ENCODE results near the gene HKDC1.
"Not testable (repeated sequence)": the region's sequence is repeated elsewhere in the genome, so short reads cannot be mapped to it uniquely, and the experiment has no call there.

Gene HKDC1

GRCh38 chr10:69220041-69220451 is at the start of gene HKDC1:
HKDC1 (plus strand) TSS chr10:69220332; CDS start chr10:69220436, 104 bp downstream.
- no peak for DNase-seq (ENCODE audit: low read depth)

DNA sequence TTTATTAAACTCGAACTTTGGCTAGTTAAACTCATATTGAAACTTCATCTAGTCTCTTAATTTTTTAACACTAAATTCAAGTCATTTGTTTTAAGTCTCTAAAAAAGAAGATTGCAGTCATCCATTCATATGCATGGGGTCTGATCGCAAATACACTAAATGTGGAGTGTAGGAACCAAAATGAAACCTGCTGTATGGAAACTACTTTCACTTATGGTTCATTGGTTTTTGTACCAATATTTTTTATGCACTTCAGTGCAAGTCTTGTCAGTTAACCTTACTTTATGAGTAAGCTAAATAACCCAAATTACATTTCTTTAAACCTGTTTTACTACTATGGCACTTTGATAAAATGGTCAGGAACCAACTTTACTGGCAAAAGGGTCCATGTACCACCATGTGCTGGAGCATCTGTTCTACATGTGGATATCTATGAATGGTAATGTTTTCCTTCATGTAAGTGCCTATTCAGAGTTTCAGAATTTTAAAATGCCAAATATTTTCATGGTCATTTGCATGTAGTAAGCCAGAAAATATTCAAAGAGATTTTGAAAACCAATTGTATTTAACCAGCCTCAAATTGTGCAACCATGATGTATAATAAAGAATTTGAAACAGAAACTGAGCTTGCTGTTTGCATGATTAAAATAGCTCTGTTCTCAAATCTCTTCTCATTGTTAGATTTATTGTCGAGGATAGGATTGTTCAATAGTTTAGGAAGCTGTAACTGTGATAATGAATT is 47.7 kb upstream of the HKDC1 start:
- DNase-seq (ENCODE audit: low read depth) = no peak

DNA sequence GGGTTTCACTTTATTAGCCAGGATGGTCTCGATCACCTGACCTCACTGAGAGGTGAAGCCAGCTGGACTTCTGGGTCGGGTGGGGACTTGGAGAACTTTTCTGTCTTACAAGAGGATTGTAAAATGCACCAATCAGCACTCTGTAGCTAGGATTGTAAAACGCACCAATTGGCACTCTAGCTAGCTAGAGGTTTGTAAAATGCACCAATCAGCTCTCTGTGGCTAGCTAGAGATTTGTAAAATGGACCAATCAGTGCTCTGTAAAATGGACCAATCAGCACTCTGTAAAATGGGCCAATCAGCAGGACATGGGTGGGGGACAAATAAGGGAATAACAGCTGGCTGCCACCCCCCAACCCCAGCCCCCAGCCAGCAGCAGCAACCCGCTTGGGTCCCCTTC is 44.8 kb upstream of the HKDC1 start:
- not testable (repeated sequence) for DNase-seq (ENCODE audit: low read depth)

DNA sequence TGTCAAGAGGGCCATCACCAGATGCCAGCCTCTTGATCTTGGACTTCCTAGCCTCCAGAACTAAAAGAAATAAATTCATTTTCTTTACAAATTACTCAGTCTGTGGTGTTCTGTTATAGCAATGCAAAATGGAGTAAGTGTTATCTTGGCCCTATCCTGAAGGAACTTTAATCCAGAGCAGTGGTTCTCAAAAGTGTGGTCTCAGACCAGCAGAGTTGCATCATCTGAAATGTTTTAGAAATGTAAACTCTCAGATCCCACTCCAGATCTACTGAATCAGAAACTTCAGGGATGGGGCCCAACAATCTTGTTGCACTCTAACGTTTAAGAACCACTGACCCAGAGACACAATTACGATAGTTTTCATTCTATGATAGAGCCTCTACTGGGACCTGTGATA is 43.3 kb upstream of the HKDC1 start:
- no peak for DNase-seq (ENCODE audit: low read depth)

DNA sequence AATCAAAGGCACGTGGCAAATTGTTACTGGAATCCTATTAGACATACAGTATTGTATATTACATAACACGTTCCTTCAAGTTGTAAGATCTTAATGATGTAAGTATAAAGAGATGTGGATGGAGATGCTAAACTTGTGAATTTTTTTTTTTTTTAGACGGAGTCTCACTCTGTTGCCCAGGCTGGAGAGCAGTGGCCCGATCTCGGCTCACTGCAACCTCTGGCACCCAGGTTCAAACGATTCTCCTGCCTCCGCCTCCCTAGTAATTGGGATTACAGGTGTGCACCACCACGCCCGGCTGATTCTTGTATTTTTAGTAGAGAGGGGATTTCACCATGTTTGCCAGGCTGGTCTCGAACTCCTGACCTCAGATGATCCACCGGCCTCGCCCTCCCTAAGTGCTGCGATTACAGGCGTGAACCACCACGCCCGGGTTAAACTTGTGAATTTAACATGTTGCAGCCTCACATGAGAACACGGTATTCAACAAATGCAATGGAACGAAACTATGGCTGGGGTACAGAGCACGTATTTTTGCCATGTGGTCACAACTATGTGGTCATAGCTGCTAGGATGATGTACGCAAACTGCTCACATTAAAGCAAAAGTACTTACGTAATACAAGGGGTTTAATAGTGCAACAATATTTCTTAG is 40.9 kb upstream of the HKDC1 start:
- DNase-seq (ENCODE audit: low read depth) = no peak

DNA sequence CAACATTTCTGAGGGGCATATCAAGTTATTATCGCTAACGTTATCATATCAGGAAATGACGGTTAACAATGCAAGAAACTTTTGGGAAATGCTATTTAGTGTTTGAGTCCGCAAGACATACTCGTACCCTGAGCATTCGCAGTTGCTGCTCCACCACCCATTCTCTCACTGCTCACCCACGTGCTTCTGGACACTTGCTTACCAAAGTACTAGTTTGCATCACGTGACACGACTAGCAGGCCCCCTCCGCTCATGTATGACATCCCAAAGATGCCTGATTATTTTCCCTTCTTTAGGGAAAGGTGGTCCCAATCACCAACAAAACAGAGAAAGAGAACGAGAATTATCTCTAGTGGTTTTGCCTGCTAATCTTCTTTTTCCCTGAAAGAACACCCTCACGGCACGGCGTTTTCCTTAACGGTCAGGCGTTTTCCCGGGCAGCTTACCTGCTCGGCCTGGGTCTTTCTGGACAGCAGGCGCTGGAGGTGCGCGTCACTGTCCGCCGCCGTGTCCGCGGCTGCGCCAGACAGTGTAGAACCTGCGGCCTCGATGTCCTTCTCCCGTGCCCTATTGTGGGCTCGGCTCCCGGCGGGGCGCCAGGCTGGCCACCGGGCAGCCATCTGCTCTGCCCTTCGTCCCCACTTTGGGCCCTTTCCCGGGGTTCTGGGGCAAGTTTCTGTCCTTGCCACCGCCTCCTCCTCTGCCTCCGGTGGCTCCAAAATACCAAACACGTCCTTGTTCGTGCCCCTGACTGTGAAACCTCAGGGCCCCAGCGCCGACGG is 40.2 kb upstream of the HKDC1 start, which contains the start of gene SUPV3L1:
Gene SUPV3L1 (plus strand): TSS at position 492 of the 782 bp plus-strand sequence. CDS start 58 bp downstream, at position 550.
- peak; percentile 72 for DNase-seq (ENCODE audit: low read depth)

DNA sequence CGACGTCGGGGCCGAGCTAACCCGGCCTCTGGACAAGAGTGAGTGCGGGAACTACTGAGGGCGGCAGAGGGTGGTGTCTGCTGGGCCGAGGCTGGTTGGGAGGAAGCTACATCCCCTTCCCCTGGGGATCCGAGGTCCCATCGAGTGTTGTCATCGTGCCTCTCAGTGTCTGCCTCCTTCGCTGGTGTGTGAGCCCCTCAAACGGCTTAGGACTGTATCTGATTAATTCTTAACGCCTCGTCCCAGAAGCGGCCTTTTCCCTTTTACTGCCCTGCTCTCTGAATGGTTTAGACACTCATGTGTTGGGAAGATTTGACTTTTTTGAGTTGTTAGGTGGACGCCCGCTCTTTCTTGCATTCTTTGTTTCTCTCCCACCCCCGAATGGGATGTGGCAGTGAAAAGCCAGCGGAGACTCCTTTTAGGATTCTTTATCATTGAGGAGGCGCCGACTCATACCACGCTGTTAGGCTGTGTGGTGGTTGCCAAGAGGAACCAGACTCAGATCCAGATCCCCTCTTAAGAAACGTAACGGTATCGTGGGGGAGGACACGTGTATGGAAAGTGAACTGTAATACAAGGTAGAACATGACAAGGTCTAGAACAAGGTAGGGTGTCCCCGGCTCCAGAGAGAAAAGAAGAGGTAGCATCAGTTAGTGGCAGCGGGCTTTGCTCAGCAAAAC is 39.5 kb upstream of the HKDC1 start:
- no peak for DNase-seq (ENCODE audit: low read depth)

DNA sequence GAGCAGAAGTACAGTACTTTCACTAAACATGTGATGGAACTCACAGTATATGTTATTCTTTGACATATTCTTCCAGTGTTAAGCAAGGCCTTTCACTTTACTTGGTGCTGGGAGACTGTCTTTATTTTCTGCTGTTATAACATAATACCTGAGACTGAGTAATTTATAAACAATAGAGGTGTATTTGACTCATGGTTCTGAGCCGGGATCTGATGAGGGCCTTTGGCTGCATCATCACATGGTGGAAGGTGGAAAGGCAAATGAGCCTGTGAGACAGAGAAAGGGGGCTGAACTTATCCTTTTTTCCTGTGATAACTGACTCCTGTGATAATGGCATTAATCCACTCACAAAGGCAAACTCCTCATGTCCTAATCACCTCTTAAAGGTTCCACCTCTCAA is 38.7 kb upstream of the HKDC1 start:
- DNase-seq (ENCODE audit: low read depth) = no peak

DNA sequence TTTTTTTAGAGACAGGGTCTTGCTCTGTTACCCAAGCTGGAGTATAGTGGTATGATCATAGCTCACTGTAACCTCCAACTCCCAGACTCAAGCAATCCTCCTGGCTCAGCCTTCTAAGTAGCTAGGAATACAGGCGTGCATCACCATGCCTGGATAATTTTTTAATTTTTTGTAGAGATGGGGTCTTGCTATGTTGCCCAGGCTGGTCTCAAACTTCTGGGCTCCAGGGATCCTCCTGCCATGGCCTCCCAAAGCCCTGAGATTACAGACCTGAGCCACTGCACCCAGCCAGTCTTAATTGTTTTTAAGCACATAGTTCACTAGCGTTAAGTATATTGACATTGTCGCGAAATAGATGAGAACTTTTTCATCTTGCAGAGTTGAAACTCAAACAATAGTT is 38.1 kb upstream of the HKDC1 start:
- no peak for DNase-seq (ENCODE audit: low read depth)

DNA sequence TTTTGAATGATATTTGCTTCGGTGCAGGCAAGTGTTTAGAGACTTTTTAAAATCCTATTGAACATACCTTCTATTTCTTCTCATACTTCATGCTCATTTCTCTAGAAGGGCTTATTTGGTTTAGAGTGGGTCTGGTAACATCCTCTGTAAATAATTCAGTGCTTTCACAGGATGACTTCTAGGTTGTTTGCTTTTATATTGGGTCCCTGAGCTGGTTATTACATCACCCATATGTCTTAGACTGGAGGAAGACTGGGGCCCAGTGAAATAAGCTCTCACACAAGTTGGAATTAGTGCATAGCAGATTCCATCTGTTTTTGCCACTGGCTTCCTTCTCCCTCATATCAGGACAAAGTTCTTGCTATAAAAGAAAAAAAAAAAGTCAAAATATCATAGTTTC is 33.6 kb upstream of the HKDC1 start:
- DNase-seq (ENCODE audit: low read depth) = no peak

DNA sequence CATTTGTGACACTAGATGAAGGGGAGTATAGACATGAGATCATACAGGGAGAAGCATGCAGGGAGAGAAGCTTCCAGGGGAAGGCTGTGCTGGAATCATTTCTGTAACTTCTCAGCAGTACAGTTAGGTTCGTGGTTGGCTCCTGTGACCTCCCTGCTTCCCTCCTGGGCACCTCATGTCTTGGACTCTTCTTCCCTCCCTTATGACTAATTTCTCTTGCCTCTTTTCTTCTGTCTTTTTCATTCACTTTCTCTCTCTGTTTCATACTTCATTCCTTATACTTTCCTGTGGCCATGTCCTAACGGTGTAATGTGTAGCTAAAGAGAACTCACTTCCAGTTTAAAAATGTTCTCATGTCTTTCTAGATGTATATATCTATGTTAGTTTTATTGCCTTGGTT is 19.1 kb upstream of the HKDC1 start:
- DNase-seq (ENCODE audit: low read depth) = no peak

- no peak for DNase-seq (ENCODE audit: low read depth)
These were observed 17.8 kb upstream of the HKDC1 start for GRCh38 chr10:69202332-69202731.

- no peak for DNase-seq (ENCODE audit: low read depth)
These were observed 11.4 kb upstream of the HKDC1 start for GRCh38 chr10:69208761-69209160.

GRCh38 chr10:69209787-69210484 is 10.2 kb upstream of the HKDC1 start:
- no peak for DNase-seq (ENCODE audit: low read depth)

GRCh38 chr10:69211104-69211503 is 9.0 kb upstream of the HKDC1 start:
- no peak for DNase-seq (ENCODE audit: low read depth)

- DNase-seq (ENCODE audit: low read depth) = no peak
These were observed 8.6 kb upstream of the HKDC1 start for GRCh38 chr10:69211524-69211923.

GRCh38 chr10:69213591-69214311 is 6.4 kb upstream of the HKDC1 start:
- no peak for DNase-seq (ENCODE audit: low read depth)

GRCh38 chr10:69214666-69215131 is 5.4 kb upstream of the HKDC1 start:
- DNase-seq (ENCODE audit: low read depth) = no peak

- DNase-seq (ENCODE audit: low read depth) = no peak
These were observed 4.5 kb upstream of the HKDC1 start for GRCh38 chr10:69215405-69216171.

DNA sequence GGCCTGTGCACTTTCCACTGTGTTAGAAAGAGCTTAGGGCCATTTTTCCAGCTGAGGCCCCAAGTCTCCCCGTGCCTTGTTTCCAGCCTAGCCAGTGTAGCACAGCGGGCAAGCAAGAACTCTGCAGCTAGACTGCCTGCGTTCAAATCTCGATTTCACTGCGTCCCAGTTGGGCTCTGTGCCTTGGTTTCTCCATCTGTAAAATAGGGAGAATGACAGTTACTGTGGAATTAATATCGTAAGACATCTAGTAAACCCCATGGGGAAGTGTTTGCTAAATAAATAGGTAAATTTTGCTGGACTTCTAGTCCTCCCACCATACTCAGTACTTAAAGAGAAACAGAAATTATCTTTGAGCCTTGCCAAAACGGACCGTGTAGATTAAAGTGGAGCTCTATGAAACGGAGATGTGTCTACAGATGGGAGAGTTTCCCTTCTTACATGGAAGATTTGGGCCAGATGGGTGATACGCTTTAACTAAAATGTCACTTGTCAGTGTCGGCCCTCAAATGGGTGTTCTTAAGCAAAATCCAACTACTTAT is 3.5 kb upstream of the HKDC1 start:
- no peak for DNase-seq (ENCODE audit: low read depth)

All from activated T-cell treated with anti-CD3 and anti-CD28 coated beads for 1 hour (primary cell).